K562 (cell line): ENCODE results near the gene IRF3. TPM values are rescaled to one million over a fixed set of nuclear protein-coding genes. Genes with fewer than 3 reads are reported as not detected.

Experiments
- BRD9 ChIP-seq: fragments of 450-650 bp; IDR thresholded peaks from 2 replicates; pipeline ENCODE4 v1.6.1; 2018; ENCODE audit warnings: low read depth; ENCODE audit not compliant: partially characterized antibody
- GTF2B ChIP-seq: IDR thresholded peaks from 2 replicates; pipeline ENCODE4 v1.6.1; 2011; ENCODE audit not compliant: insufficient read length; ENCODE audit errors: extremely low read depth
- MCM7 ChIP-seq, 2 experiments: fragments of 450-650 bp; IDR thresholded peaks; 2 replicates each; pipeline ENCODE4 v1.6.1; 2016 to 2018
- MTA1 ChIP-seq: fragments of 450-650 bp; IDR thresholded peaks from 2 replicates; pipeline ENCODE4 v1.6.1; 2017; ENCODE audit warnings: borderline replicate concordance
- NCOR1 ChIP-seq: fragments of 450-650 bp; IDR thresholded peaks from 2 replicates; pipeline ENCODE4 v1.6.1; 2016; ENCODE audit warnings: mild to moderate bottlenecking, moderate library complexity
- NFRKB ChIP-seq: fragments of 450-650 bp; IDR thresholded peaks from 2 replicates; pipeline ENCODE4 v1.6.1; 2016; ENCODE audit warnings: low read depth
- POLR2AphosphoS5 ChIP-seq: IDR thresholded peaks from 2 replicates; pipeline ENCODE4 v1.6.1; 2011; ENCODE audit warnings: mild to moderate bottlenecking, low read depth, low read length, moderate library complexity; ENCODE audit not compliant: control insufficient read depth, insufficient read depth
- POLR2G ChIP-seq: fragments of 200-400 bp; formaldehyde crosslinking; IDR thresholded peaks from 2 replicates; pipeline ENCODE4 v1.6.1; 2017; ENCODE audit warnings: low read depth, mild to moderate bottlenecking, antibody characterized with exemption, low read length, moderate library complexity
- RBM17 ChIP-seq: fragments of 200-400 bp; formaldehyde crosslinking; IDR thresholded peaks from 2 replicates; pipeline ENCODE4 v1.6.1; 2017; ENCODE audit warnings: low read depth, mild to moderate bottlenecking, low read length, borderline replicate concordance
- RNF219 ChIP-seq: fragments of 250-450 bp; sonication (Bioruptor Pico); IDR thresholded peaks from 2 replicates; pipeline ENCODE4 v1.5.0; 2022; ENCODE audit warnings: mild to moderate bottlenecking
- SIRT6 ChIP-seq: IDR thresholded peaks from one replicate; pipeline ENCODE4 v1.6.1; 2012; ENCODE audit warnings: low read depth, mild to moderate bottlenecking, control low read depth, inconsistent platforms, low read length, moderate library complexity
- SMC3 ChIP-seq: conservative IDR thresholded peaks from 2 replicates; pipeline ENCODE4 v1.6.1; 2011; ENCODE audit warnings: low read depth, low read length, improper control_type of control experiment; ENCODE audit not compliant: insufficient read depth
- TCF15 ChIP-seq: fragments of 250-450 bp; sonication (Bioruptor Pico); IDR thresholded peaks from 2 replicates; pipeline ENCODE4 v1.8.0; 2022; ENCODE audit warnings: moderate library complexity, mild to moderate bottlenecking, inconsistent platforms
- TCF7 ChIP-seq: sonication (generic); IDR thresholded peaks from 2 replicates; pipeline ENCODE4 v1.6.1; 2016; ENCODE audit warnings: antibody characterized with exemption, borderline replicate concordance
- ZNF12 ChIP-seq: sonication (generic); formaldehyde crosslinking; IDR thresholded peaks from 2 replicates; pipeline ENCODE4 v1.4.0; 2020; ENCODE audit warnings: mild to moderate bottlenecking, missing genetic modification reagents
- ZNF518B ChIP-seq: fragments of 250-450 bp; sonication (Bioruptor Pico); IDR thresholded peaks from 2 replicates; pipeline ENCODE4 v1.5.0; 2021; ENCODE audit warnings: mild to moderate bottlenecking, moderate library complexity
- polyA plus RNA-seq, 8 experiments: library from polyadenylated mRNA; depleted of rRNA in 4 of 8; stranded (reverse) in 5 of 8; unstranded in 3 of 8; fragments of >200 nt; fragmentation: Nextera tagmentation in 2 of 8; fragmentation: Illumina TruSeq in 1 of 8; extraction: Ambion mirVana in 2 of 8; extraction: Trizol in 1 of 8; gene quantifications; 2 replicates each; pipeline versions ENCODE4 v1.2.1 to v1.2.3, GENCODE V29; 2011 to 2014; ENCODE audit warnings: inconsistent platforms in 1 of 8, missing spikeins in 1 of 8
- total RNA-seq, 7 experiments: library from RNA; depleted of rRNA in 6 of 7; stranded (reverse); fragments of >200 nt in 6 of 7; fragmentation: Illumina TruSeq in 2 of 7; extraction: Trizol in 2 of 7; gene quantifications; 2 replicates each; pipeline versions ENCODE4 v1.2.1 to v1.2.3, GENCODE V29; 2011 to 2021; ENCODE audit warnings: low replicate concordance in 1 of 7
- TF ChIP-seq, protein P1 (sequence below): fragments of 450-650 bp; IDR thresholded peaks from 2 replicates; pipeline ENCODE4 v1.6.1; 2016
- TF ChIP-seq, protein P2 (sequence below), 2 experiments: fragments of 450-650 bp in 1 of 2; sonication (generic) in 1 of 2; formaldehyde crosslinking; conservative IDR thresholded peaks; 2 replicates each; pipeline versions ENCODE4 v1.4.0 to v1.8.1; 2020 to 2022; ENCODE audit warnings: mild to moderate bottlenecking in 1 of 2, missing genetic modification reagents in 1 of 2

IRF3 gene
- total and polyA plus RNA-seq, 9 of the 15 experiments (the other 6 are each of a cell fraction or from before 2014, with no cell fraction given) = 7.5 to 145 (median 65.4) TPM

DNA sequence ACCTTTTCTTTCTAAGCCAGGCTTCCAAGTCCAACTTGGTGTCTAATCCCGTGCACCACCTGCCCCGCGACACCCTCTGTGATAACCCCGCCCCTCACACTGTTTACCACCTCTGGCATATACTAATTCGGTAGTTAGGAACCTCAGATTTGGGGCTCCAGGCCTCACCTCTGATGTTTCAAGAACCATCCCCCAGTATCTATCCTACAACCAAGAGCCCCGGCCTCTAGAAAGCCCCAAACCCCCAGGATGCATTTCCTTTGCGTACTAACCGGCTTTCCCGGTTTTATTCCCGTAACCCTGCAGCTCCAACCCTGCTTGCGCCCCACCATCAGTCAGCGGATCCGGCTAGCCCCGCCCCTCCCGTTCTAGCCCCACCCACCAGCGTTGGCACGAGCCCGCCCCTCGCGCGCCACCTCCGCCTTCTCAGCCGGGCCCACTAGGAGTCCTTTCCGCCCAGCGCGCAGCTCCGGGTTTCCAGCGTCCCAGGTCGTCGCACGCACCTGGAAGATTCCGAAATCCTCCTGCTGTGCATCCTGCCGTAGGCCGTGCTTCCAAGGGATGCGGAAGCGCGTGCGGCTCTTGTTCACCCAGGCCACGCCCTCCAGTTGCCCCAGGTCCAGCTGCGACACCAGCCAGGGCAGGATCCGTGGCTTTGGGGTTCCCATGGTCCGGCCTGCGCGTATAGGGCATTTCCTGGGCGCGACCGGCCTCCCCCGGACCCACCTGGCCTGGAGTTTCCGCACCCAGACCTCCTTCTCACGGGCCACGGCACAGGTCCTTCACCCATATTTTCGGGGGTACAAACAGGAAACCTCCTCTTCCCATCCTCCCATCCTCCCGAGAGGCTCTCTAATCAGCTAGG is 1.3 kb downstream of the IRF3 start (continued):
- TF ChIP-seq, protein P1, sequence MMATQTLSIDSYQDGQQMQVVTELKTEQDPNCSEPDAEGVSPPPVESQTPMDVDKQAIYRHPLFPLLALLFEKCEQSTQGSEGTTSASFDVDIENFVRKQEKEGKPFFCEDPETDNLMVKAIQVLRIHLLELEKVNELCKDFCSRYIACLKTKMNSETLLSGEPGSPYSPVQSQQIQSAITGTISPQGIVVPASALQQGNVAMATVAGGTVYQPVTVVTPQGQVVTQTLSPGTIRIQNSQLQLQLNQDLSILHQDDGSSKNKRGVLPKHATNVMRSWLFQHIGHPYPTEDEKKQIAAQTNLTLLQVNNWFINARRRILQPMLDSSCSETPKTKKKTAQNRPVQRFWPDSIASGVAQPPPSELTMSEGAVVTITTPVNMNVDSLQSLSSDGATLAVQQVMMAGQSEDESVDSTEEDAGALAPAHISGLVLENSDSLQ = no peak
- TF ChIP-seq SIRT6 (no peak), NFRKB (no peak), MTA1 (no peak), GTF2B (no peak), POLR2AphosphoS5 (0 out of 2 replicates have a peak, but pooled peaks have one; percentile 14), BRD9 (no peak), TCF15 (no peak), TCF7 (no peak), SMC3 (no peak), ZNF12 (no peak), RNF219 (CRISPR knock-in tag) (no peak), MCM7 (IDR thresholded peaks at IDR 0.05) (no peak), NCOR1 (no peak), POLR2G (peak; percentile 81), RBM17 (no peak), ZNF518B (no peak)
- TF ChIP-seq, protein P2, sequence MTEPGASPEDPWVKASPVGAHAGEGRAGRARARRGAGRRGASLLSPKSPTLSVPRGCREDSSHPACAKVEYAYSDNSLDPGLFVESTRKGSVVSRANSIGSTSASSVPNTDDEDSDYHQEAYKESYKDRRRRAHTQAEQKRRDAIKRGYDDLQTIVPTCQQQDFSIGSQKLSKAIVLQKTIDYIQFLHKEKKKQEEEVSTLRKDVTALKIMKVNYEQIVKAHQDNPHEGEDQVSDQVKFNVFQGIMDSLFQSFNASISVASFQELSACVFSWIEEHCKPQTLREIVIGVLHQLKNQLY (CRISPR knock-in tag; conservative IDR thresholded peaks at IDR 0.05) = no peak
